ENCODE data around the gene CERS1. TPM values are rescaled to one million over a fixed set of nuclear protein-coding genes. Genes with fewer than 3 reads are reported as not detected.

The CERS1 gene
- total and polyA plus RNA-seq, 8 donors: 0.20 to 4.0 (median 3.4) TPM

- DNase-seq (no peak), ATAC-seq (no peak)
- intact Hi-C loops (cut with DNase I): no loop called here
- H3K9me3 ChIP-seq: peaks cover 0 to 8% of the 10 kb centered on the region in 2 donors
- H3K4me3 ChIP-seq: no peak overlapping the region
- no peak overlapping the region for H3K27ac ChIP-seq
- H3K4me1 ChIP-seq: peaks cover 16 to 33% of the 10 kb centered on the region in 2 donors
- peaks cover 0 to 5% of the 10 kb centered on the region in 2 donors for H3K36me3 ChIP-seq
- no peak for TF ChIP-seq CTCF (IDR thresholded peaks at IDR 0.05)
- peaks cover 0 to 6% of the 10 kb centered on the region in 2 donors for H3K27me3 ChIP-seq
Observed at GRCh38 chr19:18830488-18830887, 65.5 kb downstream of the CERS1 start.

GRCh38 chr19:18828786-18829185 is 67.2 kb downstream of the CERS1 start:
- ATAC-seq: no peak
- no peak for TF ChIP-seq CTCF (IDR thresholded peaks at IDR 0.05)
- Histone ChIP-seq H3K36me3 (no peaks in the 10 kb centered on the region), H3K27me3 (peaks cover 0 to 6% of the 10 kb centered on the region in 2 donors), H3K27ac (no peak overlapping the region), H3K4me3 (no peak overlapping the region), H3K4me1 (peaks cover 4 to 16% of the 10 kb centered on the region in 2 donors), H3K9me3 (peaks cover 0 to 8% of the 10 kb centered on the region in 2 donors)
- intact Hi-C loops (cut with DNase I): no loop called here
- DNase-seq: no peak

Other genes with a start within 250 kb of the CERS1 start
- gene CRTC1, start 212.5 kb downstream of the CERS1 start, total RNA-seq: 10 to 100 TPM; 11.3 to 13.8 TPM
- 10 to 100 TPM; 13.8 to 23.9 (median 16.5) TPM for gene CRTC1, start 212.5 kb downstream of the CERS1 start, polyA plus RNA-seq (ENCODE audit: insufficient read length in 6 of 6)
- 10 to 100 TPM in 1 of 2 donors, 1 to 10 TPM in 1; 1.9 to 47.7 TPM for gene COMP, start 104.9 kb downstream of the CERS1 start, total RNA-seq
- under 1 TPM in 3 of 6 donors, not detected in 3; 0.23 to 0.26 (median 0.24) TPM for gene COMP, start 104.9 kb downstream of the CERS1 start, polyA plus RNA-seq (ENCODE audit: insufficient read length in 6 of 6)
- 10 to 100 TPM; 66.9 to 80.9 TPM for gene UPF1, start 64.2 kb downstream of the CERS1 start, total RNA-seq
- 10 to 100 TPM; 49.1 to 55.9 (median 55.0) TPM for gene UPF1, start 64.2 kb downstream of the CERS1 start, polyA plus RNA-seq (ENCODE audit: insufficient read length in 6 of 6)
- gene COPE, start 23.2 kb upstream of the CERS1 start, total RNA-seq: 100 to 1,000 TPM; 196 to 226 TPM
- gene COPE, start 23.2 kb upstream of the CERS1 start, polyA plus RNA-seq (ENCODE audit: insufficient read length in 6 of 6): 100 to 1,000 TPM in 3 of 6 donors, 10 to 100 TPM in 3; 81.1 to 114 (median 98.9) TPM
- 10 to 100 TPM; 33.5 to 40.7 TPM for gene DDX49, start 23.6 kb upstream of the CERS1 start, total RNA-seq
- gene DDX49, start 23.6 kb upstream of the CERS1 start, polyA plus RNA-seq (ENCODE audit: insufficient read length in 6 of 6): 10 to 100 TPM; 38.9 to 51.8 (median 45.9) TPM
- gene HOMER3, start 45.1 kb upstream of the CERS1 start, total RNA-seq: 10 to 100 TPM; 27.6 to 32.1 TPM
- gene HOMER3, start 45.1 kb upstream of the CERS1 start, polyA plus RNA-seq (ENCODE audit: insufficient read length in 6 of 6): 10 to 100 TPM; 45.0 to 68.0 (median 58.0) TPM
- gene SUGP2, start 137.4 kb upstream of the CERS1 start, total RNA-seq: 10 to 100 TPM; 64.2 to 80.3 TPM
- 100 to 1,000 TPM in 5 of 6 donors, 10 to 100 TPM in 1; 94.1 to 139 (median 108) TPM for gene SUGP2, start 137.4 kb upstream of the CERS1 start, polyA plus RNA-seq (ENCODE audit: insufficient read length in 6 of 6)
- gene ARMC6, start 137.4 kb upstream of the CERS1 start, total RNA-seq: 10 to 100 TPM; 23.7 to 37.9 TPM
- gene ARMC6, start 137.4 kb upstream of the CERS1 start, polyA plus RNA-seq (ENCODE audit: insufficient read length in 6 of 6): 10 to 100 TPM; 30.6 to 36.8 (median 34.0) TPM
- 10 to 100 TPM in 1 of 2 donors, 1 to 10 TPM in 1; 7.6 to 12.4 TPM for gene SLC25A42, start 167.8 kb upstream of the CERS1 start, total RNA-seq
- 10 to 100 TPM; 10.8 to 16.6 (median 13.5) TPM for gene SLC25A42, start 167.8 kb upstream of the CERS1 start, polyA plus RNA-seq (ENCODE audit: insufficient read length in 6 of 6)
- gene TMEM161A, start 242.3 kb upstream of the CERS1 start, total RNA-seq: 10 to 100 TPM; 25.6 to 27.8 TPM
- 10 to 100 TPM; 22.3 to 28.0 (median 25.0) TPM for gene TMEM161A, start 242.3 kb upstream of the CERS1 start, polyA plus RNA-seq (ENCODE audit: insufficient read length in 6 of 6)